ENCODE measurements around the gene ANK3. TPM values are rescaled to one million over a fixed set of nuclear protein-coding genes. Genes with fewer than 3 reads are reported as not detected.

The ANK3 gene
- total RNA-seq, 1 donor from 2014 or later: 3.8 TPM

- DNase-seq (ENCODE audit: low spot score): no peak
Observed at GRCh38 chr10:60141896-60142559, 247.6 kb downstream of the ANK3 start.

- DNase-seq (ENCODE audit: low spot score): no peak
Observed at GRCh38 chr10:60140651-60141632, 248.7 kb downstream of the ANK3 start.

GRCh38 chr10:60139798-60140566 lies 249.7 kb downstream of the ANK3 start:
- DNase-seq (ENCODE audit: low spot score): no peak

- DNase-seq (ENCODE audit: low spot score): no peak
Observed at GRCh38 chr10:60139290-60139689, 250.4 kb downstream of the ANK3 start.

GRCh38 chr10:60138842-60139241 lies 250.8 kb downstream of the ANK3 start:
- DNase-seq (ENCODE audit: low spot score): no peak

- no peak for DNase-seq (ENCODE audit: low spot score)
Observed at GRCh38 chr10:60138026-60138425, 251.6 kb downstream of the ANK3 start.

- DNase-seq (ENCODE audit: low spot score): no peak
Observed at GRCh38 chr10:60137292-60137992, 252.2 kb downstream of the ANK3 start.

GRCh38 chr10:60135020-60135419 lies 254.7 kb downstream of the ANK3 start:
- no peak for DNase-seq (ENCODE audit: low spot score)

- DNase-seq (ENCODE audit: low spot score): no peak
Observed at GRCh38 chr10:60134548-60134947, 255.1 kb downstream of the ANK3 start.

- DNase-seq (ENCODE audit: low spot score): no peak
Observed at GRCh38 chr10:60130130-60130579, 259.5 kb downstream of the ANK3 start.

GRCh38 chr10:60125895-60126294 lies 263.8 kb downstream of the ANK3 start:
- DNase-seq (ENCODE audit: low spot score): no peak

GRCh38 chr10:60124536-60124935 lies 265.1 kb downstream of the ANK3 start:
- no peak for DNase-seq (ENCODE audit: low spot score)

- DNase-seq (ENCODE audit: low spot score): no peak
Observed at GRCh38 chr10:60123668-60124067, 266.0 kb downstream of the ANK3 start.

- no peak for DNase-seq (ENCODE audit: low spot score)
Observed at GRCh38 chr10:60123172-60123571, 266.5 kb downstream of the ANK3 start.

GRCh38 chr10:60122190-60122589 lies 267.5 kb downstream of the ANK3 start:
- DNase-seq (ENCODE audit: low spot score): no peak

GRCh38 chr10:60114765-60115586 lies 274.7 kb downstream of the ANK3 start:
- DNase-seq (ENCODE audit: low spot score): no peak

GRCh38 chr10:60110739-60111138 lies 278.9 kb downstream of the ANK3 start:
- no peak for DNase-seq (ENCODE audit: low spot score)

GRCh38 chr10:60107308-60107976 lies 282.2 kb downstream of the ANK3 start:
- DNase-seq (ENCODE audit: low spot score): no peak

- DNase-seq (ENCODE audit: low spot score): no peak
Observed at GRCh38 chr10:60105295-60105695, 284.4 kb downstream of the ANK3 start.
